HCT116 (cell line): ENCODE results near the gene OS9. TPM values are rescaled to one million over a fixed set of nuclear protein-coding genes. Genes with fewer than 3 reads are reported as not detected.

Experiments used
- ATAC-seq: fragments of 200-7000 bp; cut with Tn5 transposase; 2 replicates; pipeline ENCODE4 v1.9.1; 2020; ENCODE audit warnings: mild to moderate bottlenecking, moderate library complexity
- BruUV-seq: library from RNA; stranded (reverse); fragments of 400-500 nt; replicated peaks from 2 replicates; lab custom pipeline; 2021; lab: Mats Ljungman, UMichigan
- CTCF ChIA-PET: fragments of 300-600 bp; sonication (Branson Sonifier 250); formaldehyde crosslinking; loops from one replicate; lab custom pipeline; 2021; ENCODE audit warnings: antibody characterized with exemption; lab: Charles Lee
- POLR2A ChIA-PET: fragments of 300-600, 350-600 bp; sonication (Branson Sonifier 250); formaldehyde crosslinking; loops from one replicate; lab custom pipeline; 2021; ENCODE audit warnings: antibody characterized with exemption; lab: Charles Lee
- RAD21 ChIA-PET, 2 experiments: fragments of 300-600 bp; sonication (Branson Sonifier 250); formaldehyde crosslinking; loops; one replicate each; lab custom pipeline; 2023; ENCODE audit warnings: low total read pairs in 2 of 2; ENCODE audit not compliant: uncharacterized antibody in 2 of 2, unreplicated experiment in 2 of 2, low non-redundant PET in 1 of 2; lab: Charles Lee
- DNase-seq: peaks from one replicate; pipeline ENCODE4 v3.0.0-alpha.2; 2010; ENCODE audit warnings: low read depth, low spot score
- H2AFZ ChIP-seq: fragments of 200-600 bp; shearing (Covaris generic), sonication (generic); 2 replicates; pipeline ENCODE4 v1.6.1; 2017; ENCODE audit warnings: low read depth, mixed run types, mixed read lengths, antibody characterized with exemption, low read length; ENCODE audit not compliant: poor library complexity, severe bottlenecking
- H3K27ac ChIP-seq: 2 replicates; pipeline ENCODE4 v1.5.1; 2012; ENCODE audit warnings: low read depth, low read length
- H3K27me3 ChIP-seq: fragments of 200-600 bp; sonication (generic); 2 replicates; pipeline ENCODE4 v1.6.1; 2016; ENCODE audit warnings: mixed run types, low read length, mixed read lengths; ENCODE audit not compliant: insufficient read depth
- H3K36me3 ChIP-seq, 2 experiments: fragments of 200-500 bp in 1 of 2; fragments of 200-600 bp in 1 of 2; sonication (Bioruptor generic) in 1 of 2; sonication (generic) in 1 of 2; 2 replicates each; pipeline versions ENCODE4 v1.5.1 to v1.6.1; 2014 to 2016; ENCODE audit warnings: low read length in 2 of 2, inconsistent platforms in 1 of 2, mixed read lengths in 1 of 2, mixed run types in 1 of 2; ENCODE audit not compliant: insufficient read depth in 2 of 2, control insufficient read depth in 1 of 2
- H3K4me1 ChIP-seq, 2 experiments: fragments of 200-600 bp in 1 of 2; sonication (generic) in 1 of 2; 2 replicates each; pipeline versions ENCODE4 v1.5.1 to v1.6.1; 2012 to 2017; ENCODE audit warnings: low read length in 2 of 2, inconsistent platforms in 1 of 2, mild to moderate bottlenecking in 1 of 2, mixed read lengths in 1 of 2, mixed run types in 1 of 2, moderate library complexity in 1 of 2; ENCODE audit not compliant: insufficient read depth in 2 of 2, control insufficient read depth in 1 of 2
- H3K4me2 ChIP-seq: fragments of 200-600 bp; sonication (generic); 2 replicates; pipeline ENCODE4 v1.6.1; 2017; ENCODE audit warnings: mixed run types, low read length, mixed read lengths
- H3K4me3 ChIP-seq, 2 experiments: fragments of 200-600 bp in 1 of 2; sonication (generic) in 1 of 2; replicated peaks in 1 of 2; 2 replicates each; pipeline ENCODE4 v1.5.1; 2011 to 2016; ENCODE audit warnings: low read length in 2 of 2, control low read depth in 1 of 2, low read depth in 1 of 2, mild to moderate bottlenecking in 1 of 2, mixed read lengths in 1 of 2, mixed run types in 1 of 2
- H3K79me2 ChIP-seq: fragments of 200-600 bp; sonication (generic); 2 replicates; pipeline ENCODE4 v1.6.1; 2017; ENCODE audit warnings: mild to moderate bottlenecking, mixed run types, low read length, moderate library complexity, mixed read lengths; ENCODE audit not compliant: insufficient read depth
- H3K9ac ChIP-seq: fragments of 200-600 bp; sonication (generic); 2 replicates; pipeline ENCODE4 v1.6.1; 2016; ENCODE audit warnings: low read length, mixed read lengths
- H3K9me2 ChIP-seq: fragments of 200-600 bp; sonication (generic), shearing (Covaris generic); 2 replicates; pipeline ENCODE4 v1.6.1; 2017; ENCODE audit warnings: mixed run types, mild to moderate bottlenecking, moderate library complexity; ENCODE audit not compliant: insufficient read depth
- H3K9me3 ChIP-seq, 2 experiments: fragments of 200-500 bp in 1 of 2; fragments of 200-600 bp in 1 of 2; sonication (Bioruptor generic) in 1 of 2; sonication (generic) in 1 of 2; 2 replicates each; pipeline ENCODE4 v1.6.1; 2014 to 2017; ENCODE audit warnings: low read length in 2 of 2, mixed read lengths in 2 of 2, inconsistent platforms in 1 of 2, low read depth in 1 of 2, mild to moderate bottlenecking in 1 of 2, mixed run types in 1 of 2, moderate library complexity in 1 of 2; ENCODE audit not compliant: control insufficient read depth in 1 of 2, insufficient read depth in 1 of 2
- H4K20me1 ChIP-seq: fragments of 200-600 bp; sonication (generic), shearing (Covaris generic); 2 replicates; pipeline ENCODE4 v1.6.1; 2017; ENCODE audit warnings: mixed run types, mild to moderate bottlenecking, moderate library complexity; ENCODE audit not compliant: insufficient read depth
- ATF3 ChIP-seq: IDR thresholded peaks from 2 replicates; pipeline ENCODE4 v1.6.1; 2012
- CEBPB ChIP-seq: IDR thresholded peaks from 2 replicates; pipeline ENCODE4 v1.6.1; 2012; ENCODE audit warnings: low read depth
- ELF1 ChIP-seq: IDR thresholded peaks from 2 replicates; pipeline ENCODE4 v1.6.1; 2012; ENCODE audit warnings: low read depth, borderline replicate concordance
- EZH2 ChIP-seq: fragments of 200-600 bp; sonication (generic); IDR thresholded peaks from 2 replicates; pipeline ENCODE4 v1.6.1; 2017; ENCODE audit warnings: antibody characterized with exemption, mixed run types
- FOSL1 ChIP-seq: IDR thresholded peaks from 2 replicates; pipeline ENCODE4 v1.6.1; 2012; ENCODE audit warnings: low read depth
- POLR2AphosphoS5 ChIP-seq: IDR thresholded peaks from 2 replicates; pipeline ENCODE4 v1.6.1; 2011; ENCODE audit warnings: mild to moderate bottlenecking, low read depth, low read length, moderate library complexity
- ZNF274 ChIP-seq: fragments of 200-500 bp; sonication (Bioruptor generic); IDR thresholded peaks from 2 replicates; pipeline ENCODE4 v1.6.1; 2014; ENCODE audit warnings: mild to moderate bottlenecking, low read depth, low read length, inconsistent platforms
- intact Hi-C: fragments of 100-400 bp; cut with micrococcal nuclease; formaldehyde crosslinking; loops from 2 replicates; pipeline ENCODE4 v1.10.0; 2022
- total RNA-seq: library from RNA; stranded (reverse); gene quantifications from one replicate; pipeline ENCODE4 v1.2.1, GENCODE V29; 2021; ENCODE audit not compliant: unreplicated experiment

The OS9 gene
- total RNA-seq, 1 experiment from 2014 or later: 98.4 TPM

DNA sequence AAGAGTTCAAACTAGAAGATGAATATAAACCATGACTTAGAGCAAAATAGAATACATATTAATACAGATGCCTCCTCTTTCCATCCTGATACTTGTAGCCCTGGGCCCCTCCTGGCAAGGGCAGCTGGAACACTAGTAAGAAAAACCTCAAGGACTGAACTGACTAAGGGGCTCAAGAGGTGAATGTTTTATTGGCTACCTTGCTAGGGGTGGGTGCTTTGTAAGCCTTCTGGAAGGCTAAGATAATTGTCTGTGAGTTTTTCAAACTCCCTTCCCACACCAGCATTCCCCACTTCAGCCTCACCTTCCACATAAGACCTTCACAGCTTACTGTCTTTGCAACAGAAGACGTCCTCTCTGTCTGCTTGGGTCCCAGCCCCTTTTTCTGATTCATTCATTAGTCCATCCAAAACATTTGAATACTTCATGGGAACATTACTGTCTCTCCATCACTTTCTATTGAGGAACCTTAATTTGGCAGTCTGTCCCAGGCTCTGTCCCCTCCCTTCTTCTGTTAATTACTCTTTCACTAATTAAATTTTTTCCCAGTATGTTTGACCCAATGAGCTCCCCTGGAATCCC, 59.9 kb downstream of the OS9 start:
- no peak overlapping the region for H2AFZ ChIP-seq
- TF ChIP-seq ATF3 (no peak), FOSL1 (no peak), ELF1 (no peak)
- H3K27me3 ChIP-seq: no peaks in the 10 kb centered on the region
- ChIA-PET RAD21 (no interaction called here), POLR2A (interaction anchor here (1.2 kb wide), 1 partner anchor 13 kb away, joined by 4 read pairs; the partner anchor contains the start of gene CYP27B1), CTCF (interaction anchor here (0.8 kb wide), 1 partner anchor 9 kb away, joined by 3 read pairs; the partner anchor contains the start of gene TSPAN31)
- no TSS peak for BruUV-seq
- peak overlapping the region in 1 of 2 experiments; percentile 64; a peak in 2 of 4 replicates for H3K4me3 ChIP-seq
- no peak for ATAC-seq
- H3K9me3 ChIP-seq: no peaks in the 10 kb centered on the region
- H3K9me2 ChIP-seq: no peaks in the 10 kb centered on the region
- peak overlapping the region; percentile 93 for H3K4me2 ChIP-seq
- no peaks in the 10 kb centered on the region for H4K20me1 ChIP-seq
- peaks cover 33% of the 10 kb centered on the region for H3K79me2 ChIP-seq
- intact Hi-C loops: no loop called here
- 0 out of 2 replicates have a peak overlapping the region, but pooled peaks have one; percentile 4 for H3K27ac ChIP-seq
- no peak for DNase-seq
- peak overlapping the region; percentile 20; the same call in 1 of the 2 replicates for H3K9ac ChIP-seq
- peaks cover 20 to 46% of the 10 kb centered on the region in 2 experiments for H3K4me1 ChIP-seq
- H3K36me3 ChIP-seq: peaks cover 12 to 19% of the 10 kb centered on the region in 2 experiments; a peak in 2 of 4 replicates

GRCh38 chr12:57754411-57755193, 60.7 kb downstream of the OS9 start, which contains the start of gene MARCHF9:
MARCHF9 (plus strand) TSS chr12:57755103; CDS start chr12:57755529, 426 bp downstream.
- H3K4me1 ChIP-seq: peaks cover 20 to 46% of the 10 kb centered on the region in 2 experiments
- no TSS peak for BruUV-seq
- no peak for TF ChIP-seq CEBPB
- TF ChIP-seq POLR2AphosphoS5: peak; percentile 53; the same call in 1 of the 2 replicates
- TF ChIP-seq EZH2: no peak
- no peak for TF ChIP-seq ZNF274
- TF ChIP-seq, all 23 proteins: peak for 1
- Histone ChIP-seq H2AFZ (peak within 1 kb of the TSS; percentile 29), H3K4me3 (peak within 1 kb of the TSS; percentile 59 to 64), H3K9me2 (no peaks in the 10 kb centered on the region), H3K9ac (peak within 1 kb of the TSS; percentile 48), H3K4me2 (peak within 1 kb of the TSS; percentile 93), H3K79me2 (peaks cover 25% of the 10 kb centered on the region), H3K27ac (peak within 1 kb of the TSS; percentile 58; the same call in 1 of the 2 replicates), H3K9me3 (no peaks in the 10 kb centered on the region), H3K36me3 (peaks cover 6 to 12% of the 10 kb centered on the region in 2 experiments; a peak in 2 of 4 replicates), H3K27me3 (no peaks in the 10 kb centered on the region), H4K20me1 (no peaks in the 10 kb centered on the region)
- CTCF ChIA-PET: interaction anchor here (0.8 kb wide), 1 partner anchor 10 kb away, joined by 3 read pairs; the partner anchor contains the start of gene TSPAN31
- POLR2A ChIA-PET: interaction anchor here (1.2 kb wide), 1 partner anchor 12 kb away, joined by 4 read pairs; the partner anchor contains the start of gene CYP27B1
- RAD21 ChIA-PET: no interaction called here
- intact Hi-C loops: no loop called here
- ATAC-seq (peak; percentile 66), DNase-seq (no peak)
